Head of caudate nucleus (tissue), 42 donors: ENCODE results near the gene RGS7.
"Not testable (repeated sequence)": the region's sequence is repeated elsewhere in the genome, so short reads cannot be mapped to it uniquely, and the experiment has no call there.

Experiments used
- DNase-seq, 42 donors: peaks; one replicate each; pipeline versions ENCODE4 v3.0.0 to v3.0.0-alpha.2; 2020 to 2021; ENCODE audit warnings: mixed read lengths in 7 of 42
- intact Hi-C: fragments of 100-400 bp; cut with DNase I; formaldehyde crosslinking; loops from one replicate; pipeline ENCODE4 v1.15.0; 2022

RGS7 gene

GRCh38 chr1:241113557-241113956 is 243.4 kb downstream of the RGS7 start:
- no peak for DNase-seq
- intact Hi-C loops = no loop called here

GRCh38 chr1:241109039-241109438 is 248.0 kb downstream of the RGS7 start:
- intact Hi-C loops = no loop called here
- DNase-seq = no peak

GRCh38 chr1:241105147-241105546 is 251.9 kb downstream of the RGS7 start:
- no peak for DNase-seq
- intact Hi-C loops = no loop called here

- intact Hi-C loops = no loop called here
- no peak for DNase-seq
Measured at GRCh38 chr1:241102664-241103063, 254.3 kb downstream of the RGS7 start.

GRCh38 chr1:241101622-241102021 is 255.4 kb downstream of the RGS7 start:
- DNase-seq = peak in 9 of 42 donors; percentile 7 to 60 (median 25)
- intact Hi-C loops = no loop called here

- no peak for DNase-seq
- intact Hi-C loops = no loop called here
Measured at GRCh38 chr1:241097479-241097878, 259.5 kb downstream of the RGS7 start.

- no peak for DNase-seq
- intact Hi-C loops = no loop called here
Measured at GRCh38 chr1:241096982-241097381, 260.0 kb downstream of the RGS7 start.

GRCh38 chr1:241095847-241096246 is 261.2 kb downstream of the RGS7 start:
- no peak for DNase-seq
- intact Hi-C loops = no loop called here

- intact Hi-C loops = no loop called here
- DNase-seq = no peak
Measured at GRCh38 chr1:241090798-241091197, 266.2 kb downstream of the RGS7 start.

- intact Hi-C loops, DNase-seq: not testable (repeated sequence)
Measured at GRCh38 chr1:241089066-241089465, 267.9 kb downstream of the RGS7 start.

GRCh38 chr1:241088075-241088474 is 268.9 kb downstream of the RGS7 start:
- intact Hi-C loops = not testable (repeated sequence)

GRCh38 chr1:241086686-241087085 is 270.3 kb downstream of the RGS7 start:
- DNase-seq = no peak
- intact Hi-C loops = no loop called here

More at GRCh38 chr1:241088075-241088474, 268.9 kb downstream of the RGS7 start:
- DNase-seq = not testable (repeated sequence)

- intact Hi-C loops = no loop called here
- no peak for DNase-seq
Measured at GRCh38 chr1:241083285-241083684, 273.7 kb downstream of the RGS7 start.

GRCh38 chr1:241081473-241081872 is 275.5 kb downstream of the RGS7 start:
- intact Hi-C loops = no loop called here
- DNase-seq = no peak

GRCh38 chr1:241079459-241079858 is 277.5 kb downstream of the RGS7 start:
- intact Hi-C loops = no loop called here
- DNase-seq = no peak

GRCh38 chr1:241079047-241079446 is 278.0 kb downstream of the RGS7 start:
- peak in 13 of 42 donors; percentile 10 to 49 (median 28) for DNase-seq
- intact Hi-C loops = no loop called here

- intact Hi-C loops = no loop called here
Measured at GRCh38 chr1:241077386-241078147, 279.4 kb downstream of the RGS7 start.

GRCh38 chr1:241074507-241074906 is 282.5 kb downstream of the RGS7 start:
- DNase-seq = peak in 1 of 42 donors; percentile 7
- intact Hi-C loops = no loop called here

More at GRCh38 chr1:241077386-241078147, 279.4 kb downstream of the RGS7 start:
- peak in 40 of 42 donors; percentile 10 to 71 (median 34) for DNase-seq

GRCh38 chr1:241068359-241068758 is 288.6 kb downstream of the RGS7 start:
- intact Hi-C loops = no loop called here
- DNase-seq = no peak

- intact Hi-C loops = no loop called here
- peak in 12 of 42 donors; percentile 7 to 59 (median 22) for DNase-seq
Measured at GRCh38 chr1:241063276-241063675, 293.7 kb downstream of the RGS7 start.

- intact Hi-C loops = no loop called here
- DNase-seq = no peak
Measured at GRCh38 chr1:241061062-241061461, 295.9 kb downstream of the RGS7 start.
